Measurements from ENCODE around the gene FCHSD2.
"Not testable (repeated sequence)": the region's sequence is repeated elsewhere in the genome, so short reads cannot be mapped to it uniquely, and the experiment has no call there.

The FCHSD2 gene

DNA sequence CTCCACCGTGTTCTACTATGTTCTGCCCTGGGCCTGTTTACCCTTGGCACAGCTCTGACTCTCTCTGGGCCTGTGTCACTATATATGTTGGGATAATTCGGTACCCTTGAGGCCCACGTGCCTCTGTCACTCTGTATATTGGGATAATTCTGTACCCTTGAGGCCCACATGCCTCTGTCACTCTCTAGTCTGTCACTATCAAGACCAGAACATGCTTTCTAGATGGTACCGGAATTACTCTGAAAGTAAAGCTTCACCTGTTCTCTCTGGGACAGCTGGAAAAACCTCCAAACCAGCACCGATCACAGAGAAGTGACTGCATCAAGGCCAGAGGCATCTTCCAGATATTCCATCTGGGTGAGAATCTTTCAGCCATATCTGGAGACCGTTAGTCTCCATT is 9.3 kb upstream of the FCHSD2 start:
- no peak for DNase-seq (ENCODE audit: low read depth)

DNA sequence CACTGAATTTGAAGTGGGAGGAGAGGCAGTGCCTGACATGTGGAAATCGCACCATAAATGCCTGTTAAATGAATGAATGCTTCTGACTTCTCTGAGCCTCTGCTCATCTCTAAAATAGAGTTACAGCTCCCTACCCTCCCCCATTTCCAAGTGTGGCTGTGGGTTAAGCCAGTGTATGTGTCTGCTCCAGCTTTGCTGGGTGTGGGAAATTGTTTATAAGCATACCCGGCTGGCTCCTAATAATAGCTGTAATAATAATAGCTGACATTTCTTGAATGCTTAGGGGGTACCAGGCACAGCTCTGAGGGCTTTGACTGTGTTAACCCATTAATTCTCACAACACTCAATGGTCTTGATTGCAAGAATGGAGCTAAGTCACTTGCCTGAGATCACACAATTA is 7.0 kb upstream of the FCHSD2 start:
- no peak for DNase-seq (ENCODE audit: low read depth)

DNA sequence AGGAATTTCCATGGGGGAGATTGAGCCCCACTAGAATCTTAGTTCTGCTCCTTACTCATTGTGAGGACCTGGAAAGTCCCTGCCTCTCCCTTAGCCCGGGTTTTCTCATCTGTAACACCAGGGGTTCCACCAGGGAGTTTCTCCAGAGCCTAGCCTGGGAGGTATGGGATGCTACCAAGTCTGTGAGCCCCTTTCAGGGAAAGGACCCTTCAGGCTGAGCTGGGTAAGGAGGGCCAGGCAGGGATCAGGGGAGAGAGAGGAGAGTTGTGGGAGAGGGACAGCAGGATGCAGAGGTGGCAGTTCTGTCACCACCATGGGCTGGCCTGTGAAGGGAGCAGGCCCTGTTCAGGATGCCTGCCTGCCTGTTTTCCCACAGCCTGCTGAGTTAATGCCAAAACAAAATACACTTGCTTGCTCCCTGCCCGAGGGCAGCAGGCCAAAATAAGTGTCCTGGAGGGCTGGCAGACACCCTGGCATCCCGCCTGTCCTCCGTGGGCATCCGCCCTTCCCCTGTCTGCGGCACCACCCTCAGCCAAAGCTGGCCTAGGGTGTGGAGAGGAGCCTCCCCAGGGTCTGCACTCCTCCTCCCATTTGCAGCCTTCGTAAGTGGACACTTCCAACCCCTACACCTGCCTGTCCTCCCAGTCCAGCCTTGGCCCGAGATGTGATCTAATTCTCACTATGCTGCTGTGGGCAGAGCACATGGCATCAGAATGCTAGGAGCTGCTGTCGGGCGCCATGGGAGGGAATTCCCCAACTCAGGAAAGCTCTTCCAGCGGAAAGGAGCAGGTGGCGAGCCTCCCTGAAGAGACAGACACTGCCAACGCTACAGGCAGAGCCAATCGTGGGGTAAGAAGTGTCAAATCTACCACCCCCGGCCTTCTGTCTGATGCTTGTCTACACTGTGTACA is 5.9 kb upstream of the FCHSD2 start:
- no peak for DNase-seq (ENCODE audit: low read depth)

DNA sequence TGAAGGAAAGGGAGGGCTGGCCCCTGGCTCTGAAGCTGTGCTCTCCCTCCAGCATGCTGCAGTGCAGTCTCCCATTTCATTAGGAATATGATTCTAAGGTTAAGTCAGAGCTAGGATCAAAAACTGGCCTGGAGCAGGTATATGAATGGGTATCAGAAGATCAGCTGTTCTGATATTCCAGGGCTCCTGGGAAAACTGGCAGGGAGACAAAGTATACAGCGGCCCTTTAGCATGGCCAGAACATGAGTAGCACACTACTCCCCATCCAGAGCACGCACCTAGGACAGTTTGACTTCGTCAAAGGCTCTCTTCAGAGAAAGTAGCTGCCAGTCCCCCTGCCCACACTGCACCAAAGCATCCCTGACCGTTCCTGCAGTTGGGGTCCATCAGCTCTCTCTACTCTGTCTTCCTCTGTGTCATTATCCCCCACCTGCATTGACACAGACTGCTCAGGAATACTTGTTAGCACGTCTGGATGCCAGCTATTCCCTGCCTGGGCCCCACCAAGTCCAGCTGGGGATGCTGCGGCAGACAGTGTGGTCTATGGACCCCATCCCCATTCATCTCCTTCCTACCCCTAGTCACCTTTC is 4.0 kb upstream of the FCHSD2 start:
- no peak for DNase-seq (ENCODE audit: low read depth)

DNA sequence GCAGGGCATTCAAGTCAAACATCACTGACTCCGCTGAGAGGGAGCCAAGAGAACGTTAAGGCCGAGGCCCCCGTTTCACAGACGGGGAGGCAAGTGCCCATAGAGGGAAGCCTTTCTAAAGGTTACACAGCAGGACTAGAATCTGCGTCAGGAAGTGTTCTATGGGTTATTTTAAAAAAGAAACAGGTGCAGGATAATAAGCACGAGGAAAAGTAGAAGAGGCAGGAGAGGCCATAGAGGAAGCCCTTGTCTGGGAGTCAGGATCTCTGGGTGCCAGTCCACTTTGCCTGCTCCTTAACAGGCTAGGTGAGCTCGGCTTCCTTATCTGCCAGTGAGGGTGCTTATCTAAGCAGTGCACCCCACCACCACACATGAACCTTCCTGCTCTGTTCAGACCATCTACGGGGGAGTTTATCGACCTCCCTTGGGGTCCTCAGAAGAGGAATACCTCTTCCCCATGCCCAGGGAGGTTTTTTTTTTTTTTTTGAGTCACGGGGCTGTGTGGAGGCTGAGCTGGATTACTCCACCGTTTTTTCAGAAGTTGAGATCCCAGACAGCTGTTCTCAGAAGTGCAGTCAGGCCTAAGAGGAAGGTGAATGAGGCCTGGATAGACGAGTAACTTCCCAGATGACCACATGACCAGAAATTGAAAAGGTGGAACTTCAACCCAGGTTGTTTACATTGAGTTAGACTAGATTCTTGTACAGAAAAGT is 1.2 kb upstream of the FCHSD2 start:
- no peak for DNase-seq (ENCODE audit: low read depth)

DNA sequence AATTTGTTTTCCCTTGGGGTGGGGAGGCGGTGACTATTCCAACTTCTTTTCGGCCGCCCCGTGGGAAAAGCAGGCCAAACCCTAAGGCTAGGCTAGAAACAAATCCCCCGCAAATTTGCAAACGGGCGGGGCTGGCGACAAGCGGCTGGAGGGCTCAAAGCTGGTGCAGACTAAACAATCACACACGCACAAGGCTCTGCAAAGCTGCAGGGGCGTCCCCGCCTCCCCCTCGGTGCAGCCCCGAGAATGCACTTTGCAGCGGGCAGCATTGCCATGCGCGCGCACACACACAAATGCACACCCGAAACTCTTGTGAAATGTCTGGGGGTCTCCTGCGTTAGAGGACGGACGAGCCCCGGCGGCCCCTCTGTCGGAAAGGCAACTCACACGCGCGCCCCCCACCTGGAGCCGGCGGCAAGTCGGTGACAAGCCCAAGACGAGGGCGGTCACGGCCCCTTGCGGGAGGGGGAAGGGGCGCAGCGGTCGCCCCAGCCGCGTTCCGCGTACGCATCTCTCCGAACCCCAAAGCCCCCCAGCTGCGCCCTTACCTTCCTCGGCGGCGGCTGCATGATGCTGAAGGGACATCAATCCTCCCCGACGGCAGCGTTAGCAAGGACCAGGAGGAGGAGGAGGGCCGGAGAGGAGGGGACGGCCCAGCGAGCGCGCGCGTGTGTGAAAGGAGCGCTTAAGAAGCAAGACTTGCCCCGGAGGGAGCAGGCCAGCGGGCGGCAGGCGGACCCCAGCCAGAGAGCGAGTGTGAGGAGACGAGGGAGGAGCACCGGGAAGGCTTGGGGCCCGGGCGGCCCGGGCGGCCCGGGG is 600 bp downstream of the FCHSD2 start:
- DNase-seq (ENCODE audit: low read depth) = peak; percentile 45

DNA sequence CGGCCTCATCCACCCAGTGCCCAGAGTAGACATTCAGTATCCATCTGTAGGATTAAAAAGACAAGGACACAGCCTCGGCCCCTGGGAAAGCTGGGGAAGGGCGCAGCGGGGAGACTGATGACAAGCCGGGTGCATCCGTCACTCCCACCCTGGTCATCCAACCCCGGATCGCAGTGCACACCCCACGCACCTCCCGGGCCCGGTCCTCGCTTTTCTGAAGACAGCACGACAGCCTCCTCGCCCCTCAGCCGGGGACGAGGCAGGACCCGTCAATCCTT is 1.1 kb downstream of the FCHSD2 start:
- DNase-seq (ENCODE audit: low read depth) = peak; percentile 10

DNA sequence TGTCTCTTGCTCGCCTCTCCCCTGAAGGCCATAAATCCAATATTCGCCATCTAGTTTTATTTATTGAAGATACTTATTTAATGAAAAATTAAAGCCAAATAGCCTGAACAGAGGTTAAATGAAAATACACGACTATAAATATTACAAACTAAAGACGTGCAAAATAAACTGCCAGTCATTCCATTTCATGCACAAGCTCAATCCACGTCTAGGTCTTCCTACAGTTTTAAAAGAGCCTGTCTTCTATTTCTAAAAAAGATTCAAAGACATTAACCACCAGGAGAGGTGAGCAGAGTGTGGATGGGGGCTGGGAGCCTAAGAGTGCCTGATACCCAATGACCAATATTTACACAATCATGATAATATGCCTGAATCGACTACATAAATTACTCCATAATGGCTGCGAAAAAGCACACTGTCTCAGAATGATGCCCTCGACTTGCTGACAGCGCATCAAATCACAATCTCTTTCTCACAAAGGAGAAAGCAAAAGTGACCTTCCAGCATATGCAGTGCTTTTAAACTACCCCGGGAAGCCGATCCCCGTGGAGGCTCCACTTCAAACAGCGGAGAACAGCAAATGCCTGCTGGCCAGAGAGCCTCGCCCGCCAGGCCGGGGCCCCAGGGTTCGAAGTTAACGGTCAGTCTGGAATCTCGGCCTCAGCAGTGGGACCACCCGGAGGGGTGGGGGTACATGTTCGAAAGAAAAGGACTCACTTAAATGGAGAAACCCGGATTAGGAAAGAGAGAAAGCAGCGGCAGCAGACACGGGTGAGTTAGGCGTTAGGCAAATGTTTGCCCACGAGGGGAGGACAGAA is 1.7 kb downstream of the FCHSD2 start:
- no peak for DNase-seq (ENCODE audit: low read depth)

DNA sequence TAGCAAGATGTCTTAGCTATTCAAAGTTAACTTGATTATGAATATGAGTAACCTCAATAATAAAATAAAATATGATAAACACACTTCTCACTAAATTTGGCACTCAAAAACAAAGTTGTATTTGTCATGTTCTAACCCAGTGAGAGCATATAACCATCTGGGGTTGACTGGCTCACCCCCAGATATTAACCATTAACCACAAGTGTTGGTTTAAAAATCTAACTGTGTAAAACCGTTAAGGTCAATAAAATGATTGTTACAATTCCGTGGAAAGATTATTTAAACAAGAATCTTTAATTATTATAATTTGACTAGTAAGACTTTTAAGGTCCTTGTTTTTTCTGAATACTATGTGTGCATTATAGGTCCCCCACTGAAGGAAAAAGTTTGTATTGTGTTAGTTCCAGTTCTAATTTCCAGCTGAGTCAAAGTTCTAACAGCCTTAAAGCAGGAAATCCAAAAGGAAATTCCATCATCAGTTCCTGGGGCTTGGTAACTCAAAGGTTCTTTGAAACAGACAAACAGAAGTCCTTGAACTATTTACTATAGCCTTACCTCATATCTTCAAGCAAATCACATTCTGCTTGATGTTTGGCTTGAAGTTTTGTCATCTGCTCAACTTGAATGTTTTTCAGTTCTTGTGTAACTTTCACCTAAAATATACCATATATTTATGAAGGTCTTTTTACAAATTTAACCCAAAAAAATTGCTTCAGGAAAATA is 2.5 kb downstream of the FCHSD2 start:
- DNase-seq (ENCODE audit: low read depth) = no peak

DNA sequence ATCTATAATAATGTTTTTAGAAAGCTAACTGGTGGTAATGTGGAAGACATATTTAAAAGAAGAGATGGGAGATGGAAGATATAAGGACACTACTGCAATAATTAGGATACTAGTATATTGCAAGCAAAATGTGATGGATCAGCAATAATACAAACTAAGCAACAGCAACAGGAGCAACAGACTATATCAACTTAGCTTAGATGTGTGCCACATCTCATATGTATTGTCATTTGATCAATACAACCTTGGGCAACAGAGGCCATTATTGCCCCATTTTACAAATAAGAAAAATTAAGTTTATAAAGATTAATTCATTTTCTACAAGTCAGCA is 4.2 kb downstream of the FCHSD2 start:
- DNase-seq (ENCODE audit: low read depth) = no peak

DNA sequence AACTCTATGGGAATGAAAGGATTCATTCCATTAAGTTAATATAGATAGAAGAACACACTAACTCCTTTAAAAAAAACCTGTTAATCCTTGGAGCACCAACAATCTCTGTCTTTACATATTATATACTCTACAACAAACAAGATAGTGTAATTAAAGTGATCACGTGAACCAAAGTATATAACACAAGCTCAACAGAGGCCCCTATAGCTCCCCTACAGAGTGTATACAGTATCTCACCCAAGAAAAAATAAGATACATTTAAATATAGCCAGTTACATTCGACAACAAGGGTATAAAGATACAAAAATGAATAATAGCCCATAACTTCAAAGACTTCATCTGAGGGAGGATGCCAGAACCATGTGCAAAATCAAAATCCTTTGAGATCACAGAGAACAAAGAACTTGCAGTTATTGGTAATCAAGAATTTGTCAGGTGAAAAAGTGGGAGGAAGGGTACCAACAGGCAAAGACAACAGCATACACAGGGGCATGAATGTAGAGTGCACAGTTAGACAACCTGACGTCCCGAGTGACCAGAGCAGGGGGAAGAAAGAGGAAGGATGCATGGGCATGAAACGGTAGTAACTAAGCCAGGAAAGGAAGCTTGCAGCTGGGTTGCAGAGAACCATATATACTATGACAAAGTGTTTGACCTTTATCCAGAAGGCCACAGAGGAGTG is 4.7 kb downstream of the FCHSD2 start:
- DNase-seq (ENCODE audit: low read depth) = no peak

DNA sequence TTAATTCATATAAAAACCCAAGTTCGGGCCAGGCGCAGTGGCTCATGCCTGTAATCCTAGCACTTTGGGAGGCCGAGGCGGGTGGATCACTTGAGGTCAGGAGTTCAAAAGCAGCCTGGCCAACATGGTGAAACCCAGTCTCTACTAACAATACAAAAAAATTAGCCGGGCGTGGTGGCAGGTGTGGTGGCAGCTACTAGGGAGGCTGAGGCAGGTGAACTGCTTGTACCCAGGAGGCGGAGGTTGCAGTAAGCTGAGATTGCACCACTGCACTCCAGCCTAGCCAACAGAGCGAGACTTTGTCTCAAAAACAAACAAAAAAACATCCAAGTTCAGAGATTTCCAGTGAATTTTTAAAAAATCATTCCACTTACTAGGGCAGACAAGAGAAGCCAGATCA is 5.4 kb downstream of the FCHSD2 start:
- DNase-seq (ENCODE audit: low read depth) = not testable (repeated sequence)

DNA sequence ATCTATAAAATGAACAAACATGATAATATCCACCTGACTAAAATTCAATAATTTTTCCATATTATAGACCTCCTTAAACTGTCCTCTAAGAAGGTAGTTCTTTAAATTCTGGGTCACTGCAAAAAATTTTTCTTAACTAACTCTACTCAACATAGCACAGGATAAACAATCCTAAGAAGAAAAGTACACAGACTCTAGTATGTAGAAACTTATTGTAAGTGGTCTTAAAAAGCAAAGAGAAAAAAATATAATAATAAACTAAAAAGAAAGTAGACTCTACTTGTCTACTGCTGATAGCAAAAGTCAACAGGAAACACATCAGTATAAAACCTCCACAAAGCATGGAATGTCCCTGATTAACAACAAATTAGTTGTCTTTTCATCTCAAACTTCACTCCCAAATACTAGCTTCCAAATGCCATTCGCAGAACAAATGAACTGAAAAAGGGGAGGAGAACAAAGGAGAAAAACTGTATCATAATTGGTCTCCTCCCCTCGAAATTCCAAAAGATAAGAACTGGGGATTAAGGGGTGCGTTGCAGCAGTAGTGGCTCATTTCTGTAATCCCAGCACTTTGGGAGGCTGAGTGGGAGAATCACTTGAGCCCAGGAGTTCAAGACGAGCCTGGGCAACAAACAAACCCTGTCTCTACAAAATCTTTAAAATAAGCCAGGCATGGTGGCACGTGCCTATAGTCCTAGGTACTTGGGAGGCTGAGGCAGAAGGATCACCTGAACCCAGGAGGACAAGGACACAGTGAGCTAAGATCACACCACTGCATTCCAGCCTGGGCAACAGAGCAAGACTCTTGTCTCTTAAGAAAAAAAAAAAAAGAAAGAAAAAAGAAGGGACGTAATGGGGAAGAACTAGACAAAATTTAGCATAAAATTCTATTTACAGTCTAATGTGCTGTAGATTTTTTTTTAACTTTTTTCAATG is 6.5 kb downstream of the FCHSD2 start:
- no peak for DNase-seq (ENCODE audit: low read depth)

DNA sequence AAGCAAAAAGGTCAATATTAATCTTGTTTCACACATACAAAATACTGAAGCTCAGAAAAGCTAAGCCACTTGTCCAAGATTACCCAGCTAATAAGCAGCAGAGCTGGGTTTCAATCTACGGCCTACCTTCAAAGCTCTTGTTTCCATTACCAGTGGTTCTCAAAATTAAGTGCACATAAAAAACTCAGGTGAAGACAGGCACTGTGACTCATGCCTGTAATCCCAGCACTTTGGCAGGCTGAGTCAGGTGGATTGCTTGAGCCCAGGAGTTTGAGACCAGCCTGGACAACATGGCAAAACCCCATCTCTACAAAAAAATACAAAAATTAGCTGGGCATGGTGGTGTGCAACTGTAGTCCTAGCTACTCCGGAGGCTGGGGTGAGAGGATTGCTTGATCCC is 9.8 kb downstream of the FCHSD2 start:
- not testable (repeated sequence) for DNase-seq (ENCODE audit: low read depth)

DNA sequence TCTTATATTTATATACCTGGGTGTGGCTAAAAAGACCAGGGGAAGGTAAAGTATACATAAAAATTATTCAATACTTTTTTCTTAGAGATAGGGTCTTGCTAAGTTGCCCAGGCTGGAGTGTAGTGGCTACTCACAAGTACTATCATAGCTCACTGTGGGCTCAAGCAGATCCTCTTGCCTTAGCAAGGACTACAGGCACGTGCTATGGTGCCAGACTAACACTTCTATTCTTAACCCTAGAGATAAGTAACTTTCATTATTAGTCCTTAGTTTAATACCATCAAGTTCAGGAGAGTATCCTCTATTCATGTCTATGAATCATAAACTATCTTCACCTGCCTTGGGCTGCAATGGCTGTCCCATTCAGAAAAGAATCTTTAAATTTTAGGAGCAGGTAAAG is 11.9 kb downstream of the FCHSD2 start:
- no peak for DNase-seq (ENCODE audit: low read depth)

DNA sequence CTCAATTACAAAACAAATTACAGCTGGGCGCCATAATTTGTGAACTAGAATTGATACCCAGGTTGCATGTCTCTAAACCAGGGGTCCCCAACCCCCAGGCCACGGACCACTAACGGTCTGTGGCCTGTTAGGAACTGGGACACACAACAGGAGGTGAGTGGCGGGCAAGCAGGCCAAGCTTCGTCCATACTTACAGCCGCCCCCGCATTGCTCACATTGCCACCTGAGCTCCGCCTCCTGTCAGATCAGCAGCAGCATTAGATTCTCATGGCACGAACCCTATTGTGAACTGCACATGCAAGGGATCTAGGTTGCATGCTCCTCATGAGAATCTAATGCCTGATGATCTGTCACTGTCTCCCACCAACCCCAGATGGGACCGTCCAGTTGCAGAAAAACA is 12.9 kb downstream of the FCHSD2 start:
- DNase-seq (ENCODE audit: low read depth) = no peak

DNA sequence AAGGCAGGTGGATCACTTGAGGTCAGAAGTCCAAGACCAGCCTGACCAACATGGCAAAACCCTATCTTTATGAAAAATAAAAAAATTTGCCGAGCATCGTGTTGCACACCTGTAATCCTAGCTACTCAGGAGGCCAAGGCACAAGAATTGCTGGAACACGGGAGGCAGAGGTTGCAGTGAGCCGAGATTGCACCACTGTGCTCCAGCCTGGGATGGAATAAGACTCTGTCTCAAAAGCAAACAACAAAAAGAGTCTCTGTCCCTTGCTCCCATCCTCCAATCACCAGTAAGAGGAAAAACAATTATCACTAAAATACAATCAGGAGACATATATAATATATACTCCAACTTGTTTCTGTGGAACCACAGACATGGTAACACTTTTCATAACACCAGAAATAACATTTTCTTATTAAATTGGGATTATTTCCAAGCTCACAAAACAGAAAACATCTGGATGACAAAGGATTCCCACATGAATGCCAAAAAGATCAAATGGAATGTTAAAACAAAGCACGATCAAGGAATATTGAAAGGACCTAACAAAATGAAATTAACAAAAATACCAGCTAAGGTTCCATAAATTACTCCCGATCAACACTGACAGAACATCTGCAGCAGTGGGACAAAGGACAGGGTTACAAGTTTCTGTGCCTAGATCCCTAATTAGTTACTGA is 15.2 kb downstream of the FCHSD2 start:
- DNase-seq (ENCODE audit: low read depth) = no peak

DNA sequence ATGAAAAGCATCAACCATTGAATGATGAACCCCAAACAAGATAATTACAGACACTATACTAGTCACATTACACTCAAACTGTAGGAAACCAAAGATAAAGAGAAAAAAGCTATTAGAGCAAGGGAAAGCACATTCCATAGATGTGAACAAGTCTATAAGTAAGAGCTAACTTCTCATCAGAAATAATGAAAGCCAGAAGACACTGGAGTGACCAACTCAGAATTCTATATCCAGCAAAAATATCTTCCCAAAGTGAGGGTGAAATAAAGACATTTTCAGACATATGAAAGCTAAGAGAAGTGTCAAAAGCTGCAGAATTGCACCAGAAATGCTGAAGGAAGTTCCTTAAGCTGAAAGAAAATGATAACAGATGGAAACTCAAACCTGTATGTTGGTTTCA is 17.3 kb downstream of the FCHSD2 start:
- DNase-seq (ENCODE audit: low read depth) = no peak

DNA sequence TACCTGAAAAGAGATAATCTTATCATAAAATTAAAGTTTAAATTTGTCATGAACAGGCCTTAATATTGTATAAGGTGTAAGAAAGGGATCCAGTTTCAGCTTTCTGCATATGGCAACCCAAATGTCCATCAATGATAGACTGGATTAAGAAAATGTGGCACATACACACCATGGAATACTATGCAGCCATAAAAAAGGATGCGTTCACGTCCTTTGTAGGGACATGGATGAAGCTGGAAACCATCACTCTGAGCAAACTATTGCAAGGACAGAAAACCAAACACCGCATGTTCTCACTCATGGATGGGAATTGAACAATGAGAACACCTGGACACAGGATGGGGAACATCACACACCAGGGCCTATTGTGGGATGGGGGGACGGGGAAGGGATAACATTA is 18.2 kb downstream of the FCHSD2 start:
- not testable (repeated sequence) for DNase-seq (ENCODE audit: low read depth)
